D721Med (cell line): ENCODE results near the gene MRRF.

Experiments
- DNase-seq: peaks from one replicate; pipeline ENCODE4 v3.0.0; 2011; ENCODE audit warnings: low spot score; ENCODE audit not compliant: insufficient read length
- FAIRE-seq: peaks from 2 replicates; lab custom pipeline; 2011; peaks lifted over from hg19 to GRCh38; lab: Jason Lieb, UNC
- TF ChIP-seq, protein P1 (sequence below): IDR thresholded peaks from 2 replicates; pipeline ENCODE4 v1.5.1; 2012; ENCODE audit warnings: mild to moderate bottlenecking, control low read depth; ENCODE audit not compliant: insufficient read depth; ENCODE audit errors: missing control alignments

MRRF gene

DNA sequence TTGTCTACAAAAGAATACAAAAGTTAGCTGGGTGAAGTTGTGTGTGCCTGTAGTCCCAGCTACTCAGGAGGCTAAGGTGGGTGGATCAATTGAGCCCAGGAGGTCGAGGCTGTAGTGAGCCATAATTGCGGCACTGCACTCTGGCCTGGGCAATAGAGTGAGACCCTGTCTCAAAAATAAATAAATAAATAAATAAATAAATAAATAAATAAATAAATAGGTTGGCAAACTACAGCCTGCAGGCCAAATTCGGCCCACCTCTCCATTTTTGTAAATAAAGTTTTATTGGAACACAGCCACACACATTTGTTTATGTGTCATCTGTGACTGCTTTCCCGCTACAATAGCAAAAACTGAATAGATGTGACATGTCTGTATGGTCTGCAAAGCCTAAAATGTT, 115.6 kb downstream of the MRRF start:
- TF ChIP-seq, protein P1, sequence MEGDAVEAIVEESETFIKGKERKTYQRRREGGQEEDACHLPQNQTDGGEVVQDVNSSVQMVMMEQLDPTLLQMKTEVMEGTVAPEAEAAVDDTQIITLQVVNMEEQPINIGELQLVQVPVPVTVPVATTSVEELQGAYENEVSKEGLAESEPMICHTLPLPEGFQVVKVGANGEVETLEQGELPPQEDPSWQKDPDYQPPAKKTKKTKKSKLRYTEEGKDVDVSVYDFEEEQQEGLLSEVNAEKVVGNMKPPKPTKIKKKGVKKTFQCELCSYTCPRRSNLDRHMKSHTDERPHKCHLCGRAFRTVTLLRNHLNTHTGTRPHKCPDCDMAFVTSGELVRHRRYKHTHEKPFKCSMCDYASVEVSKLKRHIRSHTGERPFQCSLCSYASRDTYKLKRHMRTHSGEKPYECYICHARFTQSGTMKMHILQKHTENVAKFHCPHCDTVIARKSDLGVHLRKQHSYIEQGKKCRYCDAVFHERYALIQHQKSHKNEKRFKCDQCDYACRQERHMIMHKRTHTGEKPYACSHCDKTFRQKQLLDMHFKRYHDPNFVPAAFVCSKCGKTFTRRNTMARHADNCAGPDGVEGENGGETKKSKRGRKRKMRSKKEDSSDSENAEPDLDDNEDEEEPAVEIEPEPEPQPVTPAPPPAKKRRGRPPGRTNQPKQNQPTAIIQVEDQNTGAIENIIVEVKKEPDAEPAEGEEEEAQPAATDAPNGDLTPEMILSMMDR, result no peak
- no peak for DNase-seq
- no peak for FAIRE-seq
